NCI-H82 treated with DMSO at 0.1 percent for 48 hours (cell line): ENCODE measurements around the gene NTN3.

Source experiments
- DNase-seq: peaks from one replicate; lab custom pipeline; 2025; ENCODE audit not compliant: unreplicated experiment; lab: John Stamatoyannopoulos, UW

NTN3 gene

DNA sequence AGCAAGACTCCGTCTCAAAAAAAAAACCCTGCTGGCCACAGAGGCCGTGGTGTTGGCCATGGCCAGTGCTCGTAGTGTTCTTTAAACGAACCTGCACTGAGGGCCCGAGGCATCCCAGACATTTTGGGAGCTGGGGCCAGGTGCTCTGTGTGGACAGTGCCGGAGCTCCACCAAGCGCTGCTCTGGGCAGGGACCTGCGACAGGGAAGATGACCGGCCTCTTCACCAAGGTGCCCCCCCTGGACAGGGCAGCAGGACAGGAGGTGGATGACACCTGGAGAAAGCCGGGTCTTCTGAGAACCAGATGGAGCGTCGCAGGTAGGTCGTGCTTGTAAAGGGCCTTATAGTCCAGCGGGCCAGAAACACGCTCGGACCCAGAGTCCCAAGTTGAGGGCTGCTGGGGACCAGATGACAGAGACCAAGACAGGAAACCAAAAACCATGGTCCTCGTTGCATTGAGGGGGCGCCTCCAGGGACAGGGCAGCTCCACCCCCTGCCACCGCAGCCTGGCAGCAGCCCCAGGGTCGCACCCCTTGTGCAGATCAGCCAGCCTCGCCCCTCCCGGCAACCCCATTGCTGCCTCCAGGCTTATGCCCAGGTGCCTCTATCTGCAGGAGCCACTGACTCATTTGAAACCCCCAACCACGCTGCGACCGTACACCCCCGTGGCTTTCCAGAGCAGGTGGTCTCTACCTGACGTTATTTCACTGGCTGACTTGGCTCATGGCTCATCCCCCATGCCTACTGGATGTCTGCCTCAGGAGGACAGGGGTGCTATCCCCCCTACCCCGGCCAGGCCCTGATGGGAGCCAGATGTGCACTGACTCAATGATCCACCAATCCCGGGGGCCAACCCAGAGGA, 4.2 kb upstream of the NTN3 start:
- no peak for DNase-seq

DNA sequence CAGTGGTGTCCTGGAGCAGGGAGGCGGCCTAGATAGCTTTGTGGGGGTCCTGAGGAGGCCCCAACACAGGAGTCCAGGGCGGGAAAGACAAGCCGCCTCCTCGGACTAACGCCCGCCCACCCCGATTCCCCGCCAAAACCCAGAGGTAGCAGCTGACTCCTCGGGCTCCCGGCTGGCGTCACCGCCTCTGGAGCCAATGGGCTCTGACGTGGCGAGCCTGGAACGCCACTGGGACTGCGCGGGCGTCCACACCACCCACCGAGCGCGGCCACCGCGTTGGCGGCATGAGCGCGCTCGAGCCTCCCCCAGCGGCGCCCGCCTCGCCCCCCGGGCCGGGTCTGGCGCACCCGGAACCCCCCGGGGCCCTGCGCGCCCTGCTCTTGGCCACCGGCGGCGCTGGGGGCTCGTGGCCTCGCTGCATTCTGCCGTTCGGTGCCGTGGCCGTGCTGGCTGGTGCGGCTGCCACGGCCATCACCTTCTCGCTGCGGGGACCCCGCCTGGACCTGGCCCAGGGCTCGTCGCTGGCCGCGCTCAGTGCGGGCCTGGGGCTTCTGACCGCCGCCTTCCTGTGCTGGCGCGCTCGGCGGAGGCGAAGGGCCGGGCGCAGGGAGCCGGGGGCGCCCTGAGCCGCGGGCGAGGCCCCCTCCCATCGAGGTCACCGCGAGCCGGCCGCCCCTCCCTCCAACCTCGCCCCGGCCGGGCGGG, 3.4 kb upstream of the NTN3 start:
- peak; percentile 59 for DNase-seq

DNA sequence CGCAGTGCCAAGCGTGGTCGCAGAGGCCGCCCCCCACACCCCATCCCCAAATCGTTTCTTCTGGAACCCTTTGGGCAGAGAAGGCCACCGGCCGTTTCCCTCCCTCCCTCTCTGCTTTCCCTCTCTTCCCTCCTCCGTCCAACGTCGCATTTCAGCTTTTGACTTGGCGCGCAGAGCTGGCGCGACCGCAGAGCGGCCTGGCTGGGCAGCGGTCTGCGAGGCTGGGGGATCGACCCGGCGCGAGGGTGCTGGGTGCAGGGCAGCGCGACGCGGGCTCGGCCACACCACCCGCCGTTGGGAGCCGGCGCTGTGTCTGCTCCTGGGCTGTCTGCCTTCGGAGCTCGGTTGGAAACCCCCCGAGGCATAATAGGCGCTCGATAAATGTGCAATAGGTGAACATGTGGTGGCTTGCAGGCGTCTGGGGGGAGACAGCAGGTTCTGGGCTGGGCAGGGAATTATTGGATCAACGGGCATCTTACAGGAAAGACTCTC, 2.8 kb upstream of the NTN3 start:
- peak; percentile 97 for DNase-seq

DNA sequence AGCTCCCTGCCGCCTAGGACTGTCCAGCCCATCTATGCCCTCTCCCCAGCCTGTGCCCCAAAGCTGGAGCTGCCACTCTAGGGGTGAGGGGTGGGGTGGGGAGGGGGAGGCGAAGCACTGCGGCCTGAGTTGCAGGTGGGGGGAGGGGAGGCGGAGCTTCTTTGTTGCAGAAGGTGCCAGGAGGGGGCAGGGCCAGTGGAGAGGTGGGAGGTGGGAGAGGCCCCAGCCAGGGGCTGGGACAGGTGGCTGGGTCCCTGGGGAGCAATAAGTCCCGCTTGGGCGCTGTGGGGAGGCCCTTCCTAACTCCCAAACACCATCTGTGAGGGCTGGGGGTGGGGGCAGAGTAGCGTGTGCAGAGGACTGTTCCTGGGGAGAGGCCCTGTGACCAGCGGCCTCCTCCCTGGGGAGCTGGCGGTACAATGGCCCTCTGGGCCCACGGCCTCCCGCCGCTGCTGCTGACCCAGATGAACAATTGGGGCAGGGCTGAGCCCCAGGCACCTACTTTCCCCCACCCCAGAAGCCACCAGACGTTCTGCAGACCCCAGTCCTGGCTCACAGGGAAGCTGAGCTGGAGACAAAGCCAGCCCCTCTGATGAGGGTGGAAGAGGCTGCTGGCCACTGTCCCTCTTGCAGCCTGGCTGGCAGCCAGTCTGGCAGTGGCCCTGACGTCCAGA, 2.2 kb upstream of the NTN3 start:
- DNase-seq: peak; percentile 98

DNA sequence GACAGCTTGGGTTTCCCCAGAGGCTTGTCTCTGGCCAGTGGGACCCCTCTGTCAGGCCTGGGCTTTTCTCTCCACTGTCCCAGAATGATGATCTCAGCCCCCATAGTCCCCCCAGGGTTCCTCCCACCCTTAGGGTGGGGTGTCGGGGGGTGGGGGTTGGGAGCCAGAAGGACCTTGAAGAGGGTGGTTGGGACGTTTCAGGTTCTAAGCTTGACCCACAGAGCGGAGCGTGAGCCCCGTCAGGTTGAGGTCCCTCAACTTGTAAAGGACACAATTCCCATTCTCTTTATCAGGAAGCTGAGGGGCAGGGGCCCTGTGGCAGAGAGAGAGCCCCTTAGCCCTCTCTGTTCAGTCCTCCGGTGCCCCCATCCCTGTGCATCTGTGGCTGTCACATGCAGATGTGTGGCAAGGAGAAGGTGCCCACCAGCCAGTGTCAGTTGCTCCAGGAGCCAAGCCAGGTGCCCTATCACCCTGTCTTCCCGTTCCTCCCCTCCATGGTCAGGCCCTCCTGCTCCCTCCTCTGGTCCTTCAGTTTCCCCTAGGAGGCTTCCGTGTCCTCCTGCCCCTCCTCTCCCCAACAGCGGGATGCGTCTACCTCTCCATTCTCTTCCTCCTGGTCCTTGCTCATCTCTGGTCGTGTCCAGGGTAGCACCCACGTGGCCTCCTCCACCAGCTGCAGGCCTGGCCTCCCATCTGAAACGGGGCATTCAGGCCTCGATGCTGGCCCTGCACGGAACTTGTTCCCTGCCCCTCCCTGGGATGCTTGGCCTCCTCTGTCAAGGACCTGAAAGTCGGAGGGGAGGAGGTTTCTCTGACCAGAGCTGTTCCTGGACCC, 1.5 kb upstream of the NTN3 start:
- no peak for DNase-seq

DNA sequence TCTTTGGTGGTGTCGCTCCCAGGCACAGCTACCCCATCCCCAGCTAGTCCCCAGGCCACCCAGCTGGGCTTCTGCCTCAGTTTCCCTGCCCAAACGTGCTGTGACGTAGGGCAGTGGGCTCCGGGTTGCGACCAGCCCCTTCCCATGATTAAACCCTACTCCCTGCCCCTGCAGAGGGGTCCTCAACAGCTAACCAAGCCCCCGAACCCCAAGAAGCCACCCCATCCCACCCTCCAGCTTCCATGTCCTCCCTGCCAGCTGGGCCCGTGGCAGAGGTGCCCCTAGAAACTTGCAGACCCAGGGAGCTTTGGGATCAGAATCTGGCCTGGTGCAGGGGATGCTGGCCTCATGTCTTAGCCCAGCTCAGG, 879 bp upstream of the NTN3 start:
- DNase-seq: no peak

DNA sequence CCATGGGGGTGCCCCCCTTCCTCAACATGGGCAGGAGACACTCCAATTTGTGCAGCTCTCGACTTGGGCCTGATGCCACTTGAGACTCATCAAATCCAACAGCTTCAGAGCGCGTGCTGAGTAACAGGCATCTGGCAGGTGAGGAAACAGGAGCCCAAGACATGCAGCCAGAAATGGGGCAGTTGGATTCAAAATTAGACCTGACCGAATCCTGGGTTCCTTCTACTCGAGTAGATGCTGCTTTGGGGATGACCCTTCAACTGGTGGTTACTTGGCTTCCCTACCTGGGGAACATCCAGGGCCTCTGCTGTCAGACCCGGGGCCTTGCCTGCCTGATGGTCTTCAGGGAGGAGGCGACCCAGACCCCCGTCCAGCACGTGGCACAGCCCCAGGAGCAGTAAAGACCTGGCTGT, 488 bp upstream of the NTN3 start:
- no peak for DNase-seq

DNA sequence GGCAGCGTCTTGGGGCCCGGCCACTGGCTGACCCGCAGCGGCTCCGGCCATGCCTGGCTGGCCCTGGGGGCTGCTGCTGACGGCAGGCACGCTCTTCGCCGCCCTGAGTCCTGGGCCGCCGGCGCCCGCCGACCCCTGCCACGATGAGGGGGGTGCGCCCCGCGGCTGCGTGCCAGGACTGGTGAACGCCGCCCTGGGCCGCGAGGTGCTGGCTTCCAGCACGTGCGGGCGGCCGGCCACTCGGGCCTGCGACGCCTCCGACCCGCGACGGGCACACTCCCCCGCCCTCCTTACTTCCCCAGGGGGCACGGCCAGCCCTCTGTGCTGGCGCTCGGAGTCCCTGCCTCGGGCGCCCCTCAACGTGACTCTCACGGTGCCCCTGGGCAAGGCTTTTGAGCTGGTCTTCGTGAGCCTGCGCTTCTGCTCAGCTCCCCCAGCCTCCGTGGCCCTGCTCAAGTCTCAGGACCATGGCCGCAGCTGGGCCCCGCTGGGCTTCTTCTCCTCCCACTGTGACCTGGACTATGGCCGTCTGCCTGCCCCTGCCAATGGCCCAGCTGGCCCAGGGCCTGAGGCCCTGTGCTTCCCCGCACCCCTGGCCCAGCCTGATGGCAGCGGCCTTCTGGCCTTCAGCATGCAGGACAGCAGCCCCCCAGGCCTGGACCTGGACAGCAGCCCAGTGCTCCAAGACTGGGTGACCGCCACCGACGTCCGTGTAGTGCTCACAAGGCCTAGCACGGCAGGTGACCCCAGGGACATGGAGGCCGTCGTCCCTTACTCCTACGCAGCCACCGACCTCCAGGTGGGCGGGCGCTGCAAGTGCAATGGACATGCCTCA, 773 bp downstream of the NTN3 start:
- no peak for DNase-seq

DNA sequence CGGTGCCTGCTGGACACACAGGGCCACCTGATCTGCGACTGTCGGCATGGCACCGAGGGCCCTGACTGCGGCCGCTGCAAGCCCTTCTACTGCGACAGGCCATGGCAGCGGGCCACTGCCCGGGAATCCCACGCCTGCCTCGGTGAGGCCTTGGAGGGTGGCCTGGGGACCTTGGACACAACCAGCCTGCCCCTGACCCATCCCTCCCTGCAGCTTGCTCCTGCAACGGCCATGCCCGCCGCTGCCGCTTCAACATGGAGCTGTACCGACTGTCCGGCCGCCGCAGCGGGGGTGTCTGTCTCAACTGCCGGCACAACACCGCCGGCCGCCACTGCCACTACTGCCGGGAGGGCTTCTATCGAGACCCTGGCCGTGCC, 1.4 kb downstream of the NTN3 start:
- DNase-seq: no peak

DNA sequence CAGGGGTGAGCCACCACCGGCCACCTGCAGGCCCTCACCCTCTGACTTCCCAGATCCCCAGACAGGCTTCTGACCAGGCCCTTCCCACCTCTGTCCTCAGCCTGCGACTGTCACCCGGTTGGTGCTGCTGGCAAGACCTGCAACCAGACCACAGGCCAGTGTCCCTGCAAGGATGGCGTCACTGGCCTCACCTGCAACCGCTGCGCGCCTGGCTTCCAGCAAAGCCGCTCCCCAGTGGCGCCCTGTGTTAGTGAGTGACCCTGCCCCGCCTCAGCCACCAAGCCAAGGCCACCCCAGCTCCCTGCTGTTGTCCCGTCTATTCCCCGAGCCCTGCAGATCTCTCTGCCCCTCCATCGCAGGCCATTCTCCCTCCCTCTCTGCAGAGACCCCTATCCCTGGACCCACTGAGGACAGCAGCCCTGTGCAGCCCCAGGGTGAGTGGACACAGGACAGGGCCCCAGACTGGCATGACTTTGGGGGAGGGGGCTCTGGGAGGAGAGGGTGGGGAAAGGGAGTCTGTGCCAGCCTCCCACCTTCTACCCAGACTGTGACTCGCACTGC, 1.9 kb downstream of the NTN3 start:
- no peak for DNase-seq

DNA sequence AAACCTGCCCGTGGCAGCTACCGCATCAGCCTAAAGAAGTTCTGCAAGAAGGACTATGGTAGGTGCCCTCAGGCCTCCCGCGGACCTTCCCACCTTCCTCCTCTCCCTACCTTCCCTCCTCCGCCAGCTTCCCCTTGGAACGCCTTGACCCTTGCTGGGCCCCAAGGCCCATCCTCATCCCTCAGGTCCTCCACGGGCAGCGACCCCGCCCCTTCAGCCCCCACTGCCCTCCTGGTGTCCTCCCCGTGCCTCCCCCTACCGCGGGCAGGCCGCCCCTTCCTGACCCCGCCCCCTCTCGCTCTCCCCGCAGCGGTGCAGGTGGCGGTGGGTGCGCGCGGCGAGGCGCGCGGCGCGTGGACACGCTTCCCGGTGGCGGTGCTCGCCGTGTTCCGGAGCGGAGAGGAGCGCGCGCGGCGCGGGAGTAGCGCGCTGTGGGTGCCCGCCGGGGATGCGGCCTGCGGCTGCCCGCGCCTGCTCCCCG, 2.4 kb downstream of the NTN3 start:
- DNase-seq: peak; percentile 61

DNA sequence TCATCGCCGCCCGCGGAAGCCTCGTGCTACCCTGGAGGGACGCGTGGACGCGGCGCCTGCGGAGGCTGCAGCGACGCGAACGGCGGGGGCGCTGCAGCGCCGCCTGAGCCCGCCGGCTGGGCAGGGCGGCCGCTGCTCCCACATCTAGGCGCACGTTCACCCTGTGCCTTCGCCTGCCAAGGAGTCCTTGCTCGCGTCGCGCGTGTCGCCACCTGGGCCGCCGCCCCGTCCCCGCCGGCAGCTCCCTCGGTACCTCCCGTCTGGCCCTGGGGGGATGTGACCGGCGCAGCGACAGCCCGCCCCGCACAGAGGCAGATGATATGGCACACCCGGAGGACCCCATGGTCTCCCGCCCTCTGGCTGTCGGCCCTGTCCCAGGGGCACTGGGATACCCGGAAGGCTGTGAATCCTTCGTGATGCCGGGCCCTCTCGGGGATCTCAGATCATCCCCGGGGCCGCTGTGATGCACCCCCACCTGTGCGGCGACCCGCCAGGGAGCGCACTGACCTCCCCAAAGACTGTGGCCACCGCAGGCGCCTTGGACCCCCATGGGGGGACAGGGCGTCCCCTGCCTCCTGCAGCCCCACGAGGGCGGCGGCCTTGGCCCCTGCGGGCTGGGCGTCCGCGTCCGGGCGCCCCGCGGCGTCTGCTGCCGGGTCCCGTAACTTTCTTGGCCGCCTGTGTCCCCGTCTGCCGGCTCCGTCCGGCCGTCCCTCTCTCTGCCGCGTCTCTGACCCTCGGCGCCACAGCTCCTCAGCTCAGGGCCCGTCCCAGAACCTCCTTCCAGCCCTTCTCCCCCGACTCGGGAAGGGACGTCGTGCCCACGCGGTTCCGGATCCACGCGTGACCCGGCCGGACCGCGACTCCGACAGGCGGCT, 3.1 kb downstream of the NTN3 start:
- DNase-seq: no peak

DNA sequence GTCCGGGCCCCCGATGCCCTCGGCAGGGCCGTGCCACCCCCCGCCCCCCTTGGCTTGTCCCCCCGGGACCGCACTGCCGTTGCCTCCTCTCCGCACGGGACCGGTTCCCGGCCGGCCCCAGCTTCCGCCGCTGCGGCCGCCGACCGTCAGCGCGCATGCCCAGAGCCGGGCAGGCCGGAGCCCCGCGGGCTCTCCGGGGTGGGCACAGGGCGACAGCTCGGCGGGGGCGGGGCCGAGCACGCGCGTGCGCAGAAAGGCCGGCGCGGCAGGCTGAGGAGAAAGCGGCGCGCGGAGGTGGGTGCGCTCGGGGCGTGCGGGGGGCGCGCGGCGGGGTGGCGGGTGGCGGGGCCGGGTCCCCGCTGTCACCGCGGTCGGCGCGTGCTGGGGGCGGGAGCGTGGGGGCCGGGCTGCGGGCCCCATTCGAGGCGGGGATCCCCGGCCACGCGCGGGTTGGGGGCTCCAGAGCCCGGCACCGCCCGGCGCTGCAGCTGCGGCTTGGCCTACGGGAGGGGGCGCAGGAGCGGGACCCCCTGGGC, 3.8 kb downstream of the NTN3 start, which contains the start of gene TBC1D24:
TBC1D24 (plus strand) TSS at position 251 of the 536 bp plus-strand sequence. CDS start 21,022 bp downstream, outside the sequence.
- DNase-seq: peak; percentile 34

DNA sequence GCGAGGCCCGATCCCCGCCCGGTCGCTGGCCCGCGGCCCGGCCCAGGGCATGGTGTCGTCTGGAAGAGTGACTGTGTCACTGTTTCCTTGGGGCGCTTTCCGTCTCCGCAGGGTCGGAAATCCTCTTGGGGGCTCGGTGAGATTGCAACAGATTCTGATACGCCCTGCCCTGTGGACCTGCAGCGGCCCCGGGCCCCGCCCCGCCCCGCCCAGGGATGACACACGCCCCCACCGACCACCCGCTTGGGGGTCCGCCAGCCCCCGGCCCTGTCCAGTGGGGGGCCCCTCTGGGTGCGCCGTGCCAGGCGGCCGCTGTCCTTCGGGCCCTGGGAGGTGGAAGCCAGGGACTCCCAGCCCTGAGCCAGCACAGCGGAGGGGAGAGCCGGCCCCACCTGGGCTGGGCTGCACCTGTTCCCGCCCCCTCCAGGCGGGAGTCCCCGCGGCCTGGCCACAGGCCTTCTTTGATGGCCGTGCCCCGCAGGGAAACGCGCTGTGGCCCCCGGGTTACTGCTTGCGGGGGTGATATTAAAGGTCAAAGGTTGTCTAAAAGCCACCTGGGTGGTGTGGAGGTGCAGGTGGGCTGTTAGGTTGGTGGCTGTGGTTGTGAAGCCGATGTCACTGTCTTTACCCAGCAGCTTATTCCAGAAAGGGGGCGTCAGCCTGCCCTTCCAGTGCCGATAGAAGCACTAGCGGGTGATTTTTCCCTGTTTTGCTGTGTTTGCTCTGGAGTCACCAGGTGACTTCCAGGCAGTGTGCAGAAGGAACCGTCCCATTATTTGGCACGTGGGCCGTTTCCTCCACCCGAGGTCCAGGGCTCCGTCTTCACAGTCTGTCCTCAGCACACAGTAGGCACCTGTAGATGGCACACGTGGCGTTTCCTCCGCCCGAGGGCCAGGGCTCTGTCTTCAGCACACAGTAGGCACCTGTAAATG, 4.6 kb downstream of the NTN3 start:
- no peak for DNase-seq

DNA sequence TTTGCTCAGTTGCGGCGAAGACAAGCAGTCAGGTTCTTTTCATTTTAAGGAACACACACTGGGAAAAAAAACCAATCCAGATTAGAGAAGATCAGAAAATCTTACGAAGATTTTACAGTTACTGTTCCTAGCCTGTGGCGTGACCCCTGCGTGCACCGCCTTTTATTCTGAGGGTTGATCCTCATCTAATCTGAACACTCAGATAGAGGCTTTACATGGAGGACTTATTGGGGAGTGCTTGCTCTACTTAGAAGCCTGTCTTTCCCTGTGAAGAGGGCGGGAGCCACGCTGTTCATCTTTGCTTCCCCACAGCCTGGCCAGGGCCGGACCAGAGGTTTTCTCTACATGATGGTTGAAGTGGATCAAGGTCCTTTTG, 5.2 kb downstream of the NTN3 start:
- DNase-seq: no peak

DNA sequence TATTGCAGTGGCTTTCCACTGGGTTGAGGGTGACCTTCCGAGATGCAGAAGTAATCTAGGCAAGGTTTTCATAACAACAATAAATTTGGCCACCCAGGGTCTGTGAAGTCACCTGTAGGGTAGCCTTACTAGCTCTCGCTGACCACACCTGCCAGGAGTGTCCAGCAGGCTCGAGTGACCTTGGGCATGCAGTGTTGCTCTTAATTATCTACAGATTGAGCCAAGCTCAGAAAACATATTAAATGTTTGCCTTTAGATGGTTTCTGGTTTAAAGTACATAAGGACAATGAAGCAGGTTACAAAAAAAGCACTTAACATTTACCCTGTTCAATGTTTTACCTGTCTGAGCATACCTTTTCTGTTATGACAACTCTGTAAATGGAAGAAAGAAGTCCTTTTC, 5.6 kb downstream of the NTN3 start:
- DNase-seq: no peak

DNA sequence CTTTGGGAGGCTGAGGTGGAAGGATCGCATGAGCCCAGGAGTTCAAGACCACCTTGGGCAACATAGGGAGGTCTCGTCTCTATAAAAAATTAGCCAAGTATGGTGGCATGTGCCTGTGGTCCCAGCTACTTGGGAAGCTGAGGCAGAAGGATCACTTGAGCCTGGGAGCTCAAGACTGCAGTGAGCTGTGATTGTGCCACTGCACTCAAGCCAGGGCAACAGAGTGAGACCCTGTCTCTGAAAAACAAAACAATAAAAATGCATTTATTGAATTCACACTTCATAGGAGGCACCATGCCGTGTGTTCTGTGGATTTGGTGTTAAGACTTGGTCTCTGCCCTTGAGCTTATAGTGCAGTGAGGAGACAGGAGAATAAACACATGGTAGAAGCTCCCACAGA, 6.2 kb downstream of the NTN3 start:
- no peak for DNase-seq
